Activated CD8-positive, alpha-beta memory T cell treated with anti-CD3 and anti-CD28 coated beads for 36 hours (primary cell): ENCODE results near the gene FFAR1. TPM values are rescaled to one million over a fixed set of nuclear protein-coding genes. Genes with fewer than 3 reads are reported as not detected.

Experiments
- CTCF ChIA-PET: fragments of 350-600 bp; sonication (Branson Sonifier 250); formaldehyde crosslinking; loops from one replicate; lab custom pipeline; 2021; ENCODE audit warnings: antibody characterized with exemption; lab: Charles Lee
- POLR2A ChIA-PET: fragments of 350-600 bp; sonication (Branson Sonifier 250); formaldehyde crosslinking; loops from one replicate; lab custom pipeline; 2021; ENCODE audit warnings: antibody characterized with exemption; lab: Charles Lee
- total RNA-seq, 2 experiments: library from RNA; stranded (reverse); gene quantifications; one replicate each; pipeline ENCODE4 v1.2.3, GENCODE V29; 2021

The FFAR1 gene
- total RNA-seq, 2 experiments from 2014 or later: not detected

GRCh38 chr19:35313587-35313986 is 34.1 kb upstream of the FFAR1 start:
- ChIA-PET CTCF (no interaction called here), POLR2A (interaction anchor here (0.6 kb wide), 1 partner anchor 247 kb away, joined by 5 read pairs; no protein-coding TSS in a partner anchor)

DNA sequence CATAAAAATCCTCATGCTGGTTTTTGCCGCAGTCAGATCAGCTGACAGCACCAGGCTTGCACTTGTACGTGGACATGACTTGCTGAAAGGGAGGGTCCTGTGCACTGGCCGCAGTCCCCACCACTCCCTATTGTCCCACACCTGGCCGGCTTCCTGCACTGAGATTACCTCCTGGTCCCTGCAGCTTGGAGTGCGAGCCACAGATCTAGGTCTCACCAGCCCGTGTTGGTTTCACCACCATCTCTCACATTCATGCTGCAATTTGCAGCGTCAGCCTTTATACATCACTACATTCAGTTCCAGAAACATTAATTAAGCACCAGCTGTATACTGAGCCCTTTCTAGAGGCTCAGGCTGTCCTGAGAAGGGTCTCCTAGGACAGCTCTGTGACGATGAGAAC is 33.7 kb upstream of the FFAR1 start:
- CTCF ChIA-PET: no interaction called here
- POLR2A ChIA-PET: interaction anchor here (0.6 kb wide), 1 partner anchor 247 kb away, joined by 5 read pairs; no protein-coding TSS in a partner anchor

DNA sequence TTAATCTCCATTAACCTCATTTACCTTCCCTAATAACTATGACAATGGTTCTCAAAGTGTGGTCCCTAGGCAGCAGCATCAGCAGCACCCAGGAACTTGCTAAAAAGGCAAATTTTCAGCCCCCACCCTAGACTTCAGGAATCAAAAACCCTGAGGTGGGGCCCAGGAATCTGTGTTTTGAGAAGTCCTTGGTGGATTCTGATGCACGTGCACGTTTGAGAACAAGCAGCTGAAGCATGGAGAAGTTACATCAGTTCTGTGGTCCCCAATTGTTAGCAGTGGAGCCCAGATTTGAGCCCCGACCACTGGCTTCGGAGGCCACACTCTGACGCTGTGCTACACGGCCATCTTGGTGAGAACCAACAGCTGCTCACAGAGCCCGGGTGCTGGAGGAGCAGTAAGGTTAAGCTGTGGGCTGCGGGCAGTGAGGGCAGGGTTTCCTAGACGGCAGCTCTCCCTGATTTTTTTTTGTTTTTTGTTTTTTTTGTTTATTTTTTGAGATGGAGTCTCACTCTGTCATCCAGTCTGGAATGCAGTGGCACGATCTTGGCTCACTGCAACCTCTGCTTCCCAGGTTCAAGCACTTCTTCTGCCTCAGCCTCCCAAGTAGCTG is 32.7 kb upstream of the FFAR1 start:
- ChIA-PET CTCF (no interaction called here), POLR2A (no interaction called here)

DNA sequence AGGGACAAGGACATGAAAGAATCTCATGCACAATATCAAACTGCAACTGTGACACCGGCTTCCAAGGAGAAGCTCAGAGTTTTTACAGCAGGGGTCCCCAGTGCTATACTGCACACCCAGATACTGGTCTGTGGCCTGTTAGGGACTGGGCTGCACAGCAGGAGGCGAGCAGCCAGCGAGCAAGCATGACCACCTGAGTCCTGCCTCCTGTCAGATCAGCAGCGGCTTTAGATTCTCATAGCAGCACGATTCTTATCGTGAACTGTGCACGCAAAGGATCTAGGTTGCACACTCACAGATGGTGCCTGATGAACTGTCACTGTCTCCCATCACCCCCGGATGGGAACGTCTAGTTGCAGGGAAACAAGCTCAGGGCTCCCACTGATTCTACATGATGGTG is 31.8 kb upstream of the FFAR1 start:
- CTCF ChIA-PET: interaction anchor here (1.3 kb wide), 1 partner anchor 180 kb away, joined by 4 read pairs; no protein-coding TSS in a partner anchor
- POLR2A ChIA-PET: no interaction called here

GRCh38 chr19:35316560-35316959 is 31.1 kb upstream of the FFAR1 start:
- POLR2A ChIA-PET: no interaction called here
- CTCF ChIA-PET: interaction anchor here (1.3 kb wide), 1 partner anchor 179 kb away, joined by 4 read pairs; no protein-coding TSS in a partner anchor

DNA sequence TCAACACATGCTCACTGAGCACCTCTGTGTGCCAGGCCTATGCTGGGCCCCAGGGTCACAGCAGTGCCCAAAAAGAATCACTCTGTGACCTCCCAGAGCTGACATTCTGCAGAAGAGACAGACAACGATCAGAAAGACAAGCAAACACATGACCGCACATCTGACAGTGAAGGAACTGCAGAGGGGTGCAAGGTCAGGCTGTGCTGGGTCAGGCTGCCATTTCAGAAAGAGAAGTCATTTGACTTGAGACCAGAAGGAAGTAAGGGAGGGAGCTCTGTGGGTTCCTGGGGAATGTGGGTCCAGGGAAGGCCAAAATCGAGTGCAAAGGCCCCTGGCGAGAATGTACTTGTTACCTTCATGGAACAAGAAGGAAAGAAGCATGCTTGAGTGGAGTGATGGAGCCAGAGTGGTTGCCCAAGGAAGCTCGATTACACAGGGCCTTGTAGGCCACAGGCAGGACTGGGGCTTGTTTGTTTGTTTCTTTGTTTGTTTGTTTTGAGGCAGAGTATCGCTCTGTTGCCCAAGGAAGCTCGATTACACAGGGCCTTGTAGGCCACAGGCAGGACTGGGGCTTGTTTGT is 30.1 kb upstream of the FFAR1 start:
- CTCF ChIA-PET: no interaction called here

DNA sequence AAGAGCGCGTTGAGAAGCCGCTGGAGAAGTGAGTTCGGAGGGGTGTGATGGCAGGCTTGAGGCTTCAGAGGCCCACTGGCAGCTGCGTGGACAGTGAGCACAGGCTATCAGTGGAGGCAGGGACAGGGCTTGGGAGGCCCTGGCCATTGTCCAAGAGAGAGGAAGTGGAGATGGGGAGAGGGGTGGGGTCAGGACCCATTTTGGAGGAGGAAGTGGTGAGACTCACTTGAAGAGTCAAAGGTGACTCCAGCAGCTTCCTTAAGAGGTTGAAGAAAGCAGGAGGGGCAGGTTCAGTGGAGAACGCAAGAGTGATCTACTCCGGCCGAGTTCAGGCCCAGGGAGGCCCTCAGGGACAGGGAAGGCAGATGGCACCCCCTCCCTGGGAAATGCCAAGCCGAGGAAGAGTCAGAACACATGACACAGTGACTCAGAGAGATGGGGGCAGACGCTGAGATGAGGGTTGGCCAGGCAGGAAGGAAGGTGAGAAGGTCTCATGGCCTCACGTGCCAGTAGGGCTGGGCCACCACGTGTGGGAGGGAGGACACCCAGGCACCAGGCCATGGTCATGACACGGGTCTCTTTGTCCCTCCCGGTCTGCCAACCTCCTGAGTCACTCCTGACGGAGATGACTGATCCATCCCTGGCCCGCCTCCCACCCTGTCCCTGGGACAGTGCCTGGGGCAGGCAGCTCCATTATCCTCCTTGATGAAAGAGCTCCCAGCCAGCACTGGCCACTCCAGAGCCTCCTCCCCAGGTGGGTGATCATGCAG is 28.8 kb upstream of the FFAR1 start:
- ChIA-PET POLR2A (no interaction called here), CTCF (interaction anchor here (1.5 kb wide), 1 partner anchor 191 kb away, joined by 8 read pairs; no protein-coding TSS in a partner anchor)

More for the DNA sequence above, 30.1 kb upstream of the FFAR1 start:
- POLR2A ChIA-PET: no interaction called here

DNA sequence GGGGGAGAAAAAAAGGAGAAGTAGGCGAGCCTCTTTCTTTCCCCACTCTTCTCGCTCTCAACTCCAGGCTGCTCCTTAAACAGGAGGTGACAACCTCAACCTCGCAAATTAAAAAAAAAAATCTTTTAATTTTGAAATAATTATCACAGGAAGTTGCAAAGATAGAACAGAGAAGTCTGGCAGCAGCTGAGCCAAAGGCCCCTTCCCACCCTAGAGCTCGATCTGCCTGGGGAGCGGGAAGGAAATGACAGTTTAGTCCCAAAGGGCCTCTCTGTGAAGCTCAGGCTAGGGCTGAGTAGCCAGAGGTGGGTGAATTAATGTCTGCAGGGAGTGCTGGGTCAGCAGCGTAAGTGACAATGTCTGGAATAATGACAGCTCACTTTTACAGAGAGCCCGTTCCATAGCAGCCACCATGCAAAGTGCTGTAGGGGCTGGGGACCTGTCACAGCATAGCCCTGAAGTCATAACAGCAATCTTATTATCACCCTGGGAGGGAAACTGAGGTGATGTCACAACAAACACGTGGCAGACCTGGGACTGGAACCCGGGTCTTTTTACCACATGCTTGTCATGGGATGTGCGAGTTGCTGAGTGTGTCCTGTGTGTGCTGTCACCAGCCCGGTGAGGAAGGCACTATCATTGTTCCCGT is 27.5 kb upstream of the FFAR1 start:
- ChIA-PET POLR2A (no interaction called here), CTCF (interaction anchor here (1.5 kb wide), 1 partner anchor 190 kb away, joined by 8 read pairs; no protein-coding TSS in a partner anchor)

DNA sequence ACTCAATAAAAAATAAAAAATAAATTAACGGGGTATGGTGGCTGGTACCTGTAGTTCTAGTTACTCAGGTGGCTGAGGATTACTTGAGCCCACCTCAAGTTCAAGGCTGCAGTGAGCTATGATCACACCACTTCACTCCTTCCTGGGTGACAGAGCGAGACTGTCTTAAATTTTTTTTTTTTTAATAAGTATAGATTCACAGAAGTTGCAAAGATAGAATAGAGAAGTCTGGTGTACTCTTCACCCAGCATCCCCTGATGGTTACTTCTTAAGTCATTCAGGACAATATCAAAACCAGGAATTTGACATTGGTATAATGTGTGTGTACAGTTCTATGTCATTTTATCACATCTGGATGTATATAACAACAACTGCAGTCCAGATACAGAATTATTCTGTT is 26.4 kb upstream of the FFAR1 start:
- CTCF ChIA-PET: no interaction called here
- POLR2A ChIA-PET: no interaction called here

- ChIA-PET POLR2A (no interaction called here), CTCF (no interaction called here)
These were observed 25.7 kb upstream of the FFAR1 start for GRCh38 chr19:35322014-35322413.

GRCh38 chr19:35327642-35328041 is 20.1 kb upstream of the FFAR1 start:
- ChIA-PET CTCF (interaction anchor here (0.5 kb wide), 1 partner anchor 257 kb away, joined by 3 read pairs; no protein-coding TSS in a partner anchor), POLR2A (no interaction called here)

DNA sequence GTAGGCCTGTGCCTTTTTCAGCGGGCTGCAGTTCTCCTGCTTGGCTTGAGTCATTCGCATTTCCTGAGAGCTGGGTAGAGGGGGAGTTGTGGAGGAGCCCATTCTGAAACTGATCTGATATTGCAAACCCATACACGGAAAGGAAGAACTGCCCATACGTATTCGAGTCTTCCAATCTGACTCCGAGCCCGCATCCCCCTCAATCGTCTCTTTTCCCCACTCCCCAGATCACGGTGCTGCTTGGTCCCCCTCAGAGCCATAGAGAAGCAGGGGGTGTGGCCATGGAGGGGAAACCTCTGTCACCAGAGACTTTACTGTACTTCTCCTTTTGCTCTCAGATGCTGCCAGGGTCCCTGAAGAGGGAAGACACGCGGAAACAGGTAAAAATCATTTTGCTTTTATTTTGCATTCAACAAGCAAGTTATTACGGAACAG is 18.8 kb upstream of the FFAR1 start, which contains the start of gene CD22:
TSS of gene CD22 (plus strand) at position 337 of the 435 bp plus-strand sequence. CDS start 2,854 bp downstream, outside the sequence.
- POLR2A ChIA-PET: no interaction called here
- CTCF ChIA-PET: no interaction called here

DNA sequence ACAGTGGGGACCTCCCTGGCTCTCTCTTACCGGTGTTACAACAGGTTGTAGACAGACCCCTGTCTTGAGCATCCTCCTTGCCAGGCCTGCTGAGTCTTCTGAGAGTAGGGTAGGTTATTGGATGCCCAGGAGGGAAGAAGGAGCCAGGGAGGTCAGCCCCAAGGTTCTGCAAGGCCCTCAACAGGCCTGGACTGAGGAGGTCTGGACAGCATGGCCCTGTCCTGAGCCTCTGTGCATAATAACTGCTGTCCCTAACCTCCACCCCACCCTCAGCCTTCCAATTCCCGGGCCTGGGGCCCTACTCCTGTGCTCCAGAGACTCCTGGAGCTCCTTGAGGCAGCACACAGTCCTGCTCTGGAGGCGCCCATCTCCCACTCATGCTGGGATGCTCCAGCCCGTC is 18.4 kb upstream of the FFAR1 start:
- CTCF ChIA-PET: no interaction called here
- POLR2A ChIA-PET: no interaction called here

GRCh38 chr19:35330475-35330874 is 17.2 kb upstream of the FFAR1 start:
- POLR2A ChIA-PET: no interaction called here

GRCh38 chr19:35331551-35332214 is 16.0 kb upstream of the FFAR1 start:
- CTCF ChIA-PET: interaction anchor here (2.4 kb wide), 1 partner anchor 21 kb away, joined by 8 read pairs; no protein-coding TSS in a partner anchor
- POLR2A ChIA-PET: no interaction called here

More at GRCh38 chr19:35330475-35330874, 17.2 kb upstream of the FFAR1 start:
- CTCF ChIA-PET: no interaction called here

- ChIA-PET POLR2A (no interaction called here), CTCF (interaction anchor here (1.1 to 2.4 kb wide), 2 partner anchors 20 to 162 kb away, joined by 6 to 8 read pairs; no protein-coding TSS in a partner anchor)
These were observed 14.9 kb upstream of the FFAR1 start for GRCh38 chr19:35332817-35333216.

- ChIA-PET POLR2A (no interaction called here), CTCF (interaction anchor here (0.7 to 2.4 kb wide), 2 partner anchors 19 to 79 kb away, joined by 3 to 8 read pairs; no protein-coding TSS in a partner anchor)
These were observed 13.5 kb upstream of the FFAR1 start for GRCh38 chr19:35334144-35334753.
